ENCODE results near the gene LIMA1.
"Not testable (repeated sequence)": the region's sequence is repeated elsewhere in the genome, so short reads cannot be mapped to it uniquely, and the experiment has no call there.

The LIMA1 gene

DNA sequence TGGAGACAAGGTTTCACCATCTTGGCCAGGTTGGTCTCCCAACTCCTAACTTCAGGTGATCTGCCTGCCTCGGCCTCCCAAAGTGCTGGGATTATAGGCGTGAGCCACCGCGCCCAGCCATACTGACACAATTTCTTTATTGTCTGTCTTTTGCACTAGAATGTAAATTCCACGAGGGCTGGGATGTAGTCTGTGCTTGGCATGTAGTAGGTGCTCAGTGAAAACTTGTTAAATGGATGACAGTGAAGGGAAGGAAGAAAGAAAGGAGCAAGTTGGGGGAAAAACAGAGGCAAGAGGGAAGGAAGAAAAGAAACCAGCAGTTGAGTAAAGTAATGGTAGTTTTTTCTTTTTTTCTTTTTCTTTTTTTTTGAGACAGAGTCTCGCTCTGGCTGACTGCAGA, 53.1 kb downstream of the LIMA1 start:
- no peak for DNase-seq

DNA sequence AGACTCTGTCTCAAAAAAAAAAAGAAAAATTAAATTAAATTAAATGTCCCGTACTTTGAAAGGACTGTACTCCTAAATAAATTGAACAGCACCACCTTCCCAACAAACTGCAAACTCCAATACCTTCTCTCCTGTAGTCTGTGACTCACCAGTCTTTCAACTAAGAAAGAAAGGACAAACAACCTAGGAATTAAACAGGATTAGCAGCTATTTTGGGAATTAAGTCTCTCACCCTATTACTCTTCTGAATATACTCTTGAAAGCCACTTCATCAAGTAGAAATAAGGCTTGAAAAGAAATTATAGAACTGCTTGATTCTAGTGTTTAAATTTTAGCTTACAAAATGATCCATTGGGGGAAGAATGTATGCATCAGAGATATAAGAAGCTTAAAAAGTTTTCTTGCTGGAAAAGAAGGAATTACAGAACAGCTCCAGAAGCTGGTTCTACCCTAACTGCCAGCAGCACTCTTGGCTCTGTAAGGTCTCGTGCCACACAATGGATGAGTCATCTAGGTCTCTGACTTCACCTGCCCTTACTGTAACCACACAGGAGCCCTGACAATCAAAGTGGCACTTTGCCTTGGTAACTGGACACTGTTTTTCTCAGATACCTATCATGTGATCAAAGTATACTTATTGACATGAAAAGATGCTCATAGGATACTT, 59.2 kb downstream of the LIMA1 start:
- in situ Hi-C loops (cut with HindIII; ENCODE audit: low pct_ligation_motif_present, low pct_unique_long_range_greater_than_20kb, low sequenced_read_pairs), result no loop called here
- peak; percentile 63 for DNase-seq

More for the DNA sequence above, 53.1 kb downstream of the LIMA1 start:
- in situ Hi-C loops (cut with HindIII; ENCODE audit: low pct_ligation_motif_present, low pct_unique_long_range_greater_than_20kb, low sequenced_read_pairs), result no loop called here

DNA sequence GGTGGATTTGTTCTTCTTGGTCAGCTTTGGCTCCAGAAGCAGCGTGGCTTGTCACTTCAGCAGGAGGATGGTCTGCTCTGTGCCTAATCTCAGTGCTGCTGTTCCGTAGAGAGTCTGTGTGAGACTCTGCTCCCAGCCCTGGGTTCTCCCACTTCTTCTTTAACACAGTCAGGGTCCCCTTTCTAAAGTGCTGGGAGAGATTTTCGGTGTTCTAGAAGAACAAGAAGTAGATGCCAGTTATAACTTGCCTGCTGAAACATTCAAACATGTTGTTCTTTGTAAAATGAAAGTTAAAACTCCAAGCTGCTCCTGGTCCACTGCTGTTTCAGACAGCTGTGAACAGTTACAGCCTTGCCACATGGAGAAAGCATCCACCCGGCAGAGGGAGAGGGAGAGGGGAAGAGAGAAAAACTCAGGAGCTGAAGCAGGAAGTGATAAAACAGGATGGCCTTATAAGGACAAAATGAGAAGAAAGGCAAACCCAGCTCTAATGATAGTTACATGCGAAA, 61.0 kb downstream of the LIMA1 start:
- DNase-seq, result peak; percentile 66
- in situ Hi-C loops (cut with HindIII; ENCODE audit: low pct_ligation_motif_present, low pct_unique_long_range_greater_than_20kb, low sequenced_read_pairs), result no loop called here

DNA sequence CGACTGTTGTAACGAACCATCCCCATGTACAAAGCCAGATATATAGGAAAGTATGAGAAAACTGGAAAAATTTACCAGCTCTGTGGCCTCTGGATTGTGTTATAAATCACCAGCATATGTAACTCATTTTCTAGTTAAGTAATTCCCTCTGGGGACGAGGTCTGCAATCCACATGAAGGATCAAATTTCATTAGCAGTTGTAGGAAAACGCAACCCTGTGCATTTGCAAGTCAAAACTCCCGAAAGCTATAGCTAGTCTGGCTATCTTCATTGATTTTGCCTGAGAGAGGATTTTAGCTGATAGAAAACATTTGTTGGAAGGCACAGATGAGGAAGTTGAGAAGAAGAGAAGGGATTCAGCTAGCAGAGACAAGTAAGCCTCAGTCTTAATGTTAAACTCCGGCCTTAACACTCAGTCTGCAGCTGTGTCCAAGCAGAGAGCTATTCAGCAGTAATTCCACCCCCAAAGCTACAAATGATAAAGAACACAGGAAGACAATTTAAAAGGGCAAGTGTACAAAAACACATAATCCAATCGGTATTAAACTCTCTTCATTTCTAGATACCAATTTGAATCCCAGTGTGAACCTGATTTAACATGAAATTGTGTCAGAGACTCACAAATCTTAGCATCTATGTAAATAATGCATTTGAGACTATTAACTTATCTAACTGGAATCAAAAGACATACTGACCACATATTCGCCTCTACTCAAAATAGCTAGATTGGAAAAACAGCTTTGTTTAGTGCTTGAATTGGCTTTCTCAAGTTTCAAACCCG, 61.9 kb downstream of the LIMA1 start:
- in situ Hi-C loops (cut with HindIII; ENCODE audit: low pct_ligation_motif_present, low pct_unique_long_range_greater_than_20kb, low sequenced_read_pairs), result no loop called here
- no peak for DNase-seq

DNA sequence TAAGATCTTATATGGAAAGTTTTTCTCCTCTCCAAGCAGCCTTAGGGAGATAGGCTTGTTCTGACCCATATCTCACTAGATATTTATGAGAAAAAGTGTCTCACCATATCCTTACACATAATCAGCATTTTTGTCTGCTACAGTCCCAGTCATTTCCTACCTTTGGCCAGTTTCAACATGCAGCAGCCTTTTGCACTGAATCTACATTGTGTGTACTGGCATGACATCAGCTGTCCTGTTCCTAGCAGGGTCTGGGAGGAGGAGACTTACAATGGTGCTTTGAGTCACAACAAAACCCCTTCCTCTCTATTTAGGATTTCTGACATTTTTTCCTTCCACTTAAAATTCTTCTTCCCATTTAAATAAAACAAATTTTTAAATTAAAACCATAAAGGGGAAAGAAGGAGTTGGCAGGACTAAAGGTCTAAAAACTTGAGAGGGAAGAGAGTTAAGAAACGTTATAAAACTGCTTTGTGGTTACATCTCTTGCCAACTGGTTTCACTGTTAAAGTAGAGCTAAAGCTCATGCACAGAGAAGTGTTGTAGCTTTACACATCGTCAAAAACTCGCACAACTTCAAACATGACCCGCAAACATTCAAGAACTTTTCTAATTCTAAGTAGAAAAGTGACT, 62.8 kb downstream of the LIMA1 start:
- no peak for DNase-seq
- in situ Hi-C loops (cut with HindIII; ENCODE audit: low pct_ligation_motif_present, low pct_unique_long_range_greater_than_20kb, low sequenced_read_pairs), result no loop called here

DNA sequence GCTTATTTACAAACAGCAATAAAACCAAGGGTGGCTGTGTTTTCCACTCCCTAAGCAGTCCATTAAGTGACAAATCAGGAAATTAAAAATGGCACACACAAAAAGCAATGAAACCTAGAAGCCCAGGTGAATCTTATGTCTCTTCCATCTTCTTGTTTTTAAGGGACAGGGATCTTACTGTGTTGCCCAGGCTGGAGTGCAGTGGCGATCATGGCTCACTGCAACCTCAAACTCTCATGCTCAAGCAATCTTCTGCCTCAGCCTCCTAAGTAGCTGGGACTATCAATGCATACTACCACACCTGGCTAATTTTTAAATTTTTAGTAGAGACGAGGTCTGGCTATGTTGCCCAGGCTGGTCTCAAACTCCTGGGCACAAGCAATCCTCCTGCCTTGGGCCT, 63.8 kb downstream of the LIMA1 start:
- in situ Hi-C loops (cut with HindIII; ENCODE audit: low pct_ligation_motif_present, low pct_unique_long_range_greater_than_20kb, low sequenced_read_pairs), result no loop called here
- no peak for DNase-seq

DNA sequence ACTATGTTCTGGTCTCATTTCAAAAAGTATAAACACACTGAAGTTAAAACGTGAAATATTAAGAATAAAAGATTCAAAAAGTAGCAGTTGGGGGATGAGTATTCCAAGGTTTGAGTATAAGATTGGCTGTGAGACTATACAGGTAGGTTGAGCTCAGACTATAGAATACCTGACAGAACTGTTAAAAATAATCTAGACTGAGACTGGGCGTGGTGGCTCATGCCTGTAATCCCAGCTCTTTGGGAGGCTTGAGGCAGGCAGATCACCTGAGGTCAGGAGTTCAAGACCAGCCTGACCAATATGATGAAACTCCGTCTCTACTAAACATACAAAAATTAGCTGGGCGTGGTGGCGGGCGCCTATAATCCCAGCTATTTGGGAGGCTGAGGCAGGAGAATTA, 64.3 kb downstream of the LIMA1 start:
- DNase-seq; in situ Hi-C loops (cut with HindIII; ENCODE audit: low pct_ligation_motif_present, low pct_unique_long_range_greater_than_20kb, low sequenced_read_pairs): not testable (repeated sequence)

DNA sequence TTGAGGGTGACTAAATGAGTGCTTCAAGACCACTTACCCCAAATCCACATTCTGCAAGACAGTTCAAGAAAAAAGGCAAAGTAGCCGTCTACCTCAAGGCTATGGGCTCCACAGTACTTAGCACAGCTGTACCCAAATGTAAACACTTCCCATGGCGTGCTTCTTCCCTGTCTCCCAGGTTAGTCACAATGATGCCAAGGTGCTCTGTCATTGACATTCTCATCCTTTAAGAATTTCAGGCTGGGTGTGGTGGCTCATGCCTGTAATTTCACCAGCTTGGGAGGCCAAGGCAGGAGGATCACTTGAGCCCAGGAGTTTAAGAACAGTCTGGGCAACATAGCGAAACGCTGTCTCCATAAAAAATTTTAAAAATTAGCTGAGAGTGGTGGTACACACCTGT, 64.9 kb downstream of the LIMA1 start:
- DNase-seq, result no peak
- in situ Hi-C loops (cut with HindIII; ENCODE audit: low pct_ligation_motif_present, low pct_unique_long_range_greater_than_20kb, low sequenced_read_pairs), result no loop called here

DNA sequence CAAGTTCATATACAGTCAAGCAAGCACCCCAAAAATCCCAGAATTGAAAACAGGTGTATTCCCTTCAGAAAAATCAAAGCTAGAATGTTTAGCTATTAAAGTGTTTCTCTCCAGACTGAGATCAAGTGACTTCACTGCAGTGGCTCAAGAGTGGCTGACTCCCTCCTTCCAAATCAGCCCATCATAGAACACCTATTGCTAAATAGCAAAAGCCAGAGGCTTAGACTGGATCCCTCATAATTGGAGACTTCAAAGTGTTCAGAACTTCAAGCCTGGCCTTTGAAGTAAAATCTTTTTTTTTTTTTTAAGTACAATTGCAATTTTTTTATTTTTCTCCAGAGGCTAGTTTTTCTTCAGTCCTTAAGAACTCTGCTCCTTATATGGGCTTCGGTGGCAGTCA, 66.1 kb downstream of the LIMA1 start:
- DNase-seq, result no peak
- in situ Hi-C loops (cut with HindIII; ENCODE audit: low pct_ligation_motif_present, low pct_unique_long_range_greater_than_20kb, low sequenced_read_pairs), result no loop called here

DNA sequence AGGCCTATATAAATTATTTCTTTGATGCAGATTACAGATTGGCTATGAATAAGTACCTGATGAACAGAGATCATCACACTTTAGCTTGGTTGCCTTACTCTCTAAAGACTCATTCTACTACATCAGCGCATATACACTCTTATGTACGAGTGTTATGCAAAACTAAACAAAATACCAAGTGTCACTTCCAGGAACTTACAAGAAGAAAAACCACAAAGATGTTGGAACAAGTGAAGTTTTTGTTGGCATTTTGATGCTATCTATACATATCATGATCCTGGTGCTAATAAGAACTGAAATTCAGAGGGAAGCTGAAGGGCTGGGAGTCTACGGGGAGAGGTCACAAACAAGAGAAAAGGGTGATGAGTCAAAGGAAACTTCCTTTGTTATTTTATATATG, 68.3 kb downstream of the LIMA1 start:
- in situ Hi-C loops (cut with HindIII; ENCODE audit: low pct_ligation_motif_present, low pct_unique_long_range_greater_than_20kb, low sequenced_read_pairs), result no loop called here

DNA sequence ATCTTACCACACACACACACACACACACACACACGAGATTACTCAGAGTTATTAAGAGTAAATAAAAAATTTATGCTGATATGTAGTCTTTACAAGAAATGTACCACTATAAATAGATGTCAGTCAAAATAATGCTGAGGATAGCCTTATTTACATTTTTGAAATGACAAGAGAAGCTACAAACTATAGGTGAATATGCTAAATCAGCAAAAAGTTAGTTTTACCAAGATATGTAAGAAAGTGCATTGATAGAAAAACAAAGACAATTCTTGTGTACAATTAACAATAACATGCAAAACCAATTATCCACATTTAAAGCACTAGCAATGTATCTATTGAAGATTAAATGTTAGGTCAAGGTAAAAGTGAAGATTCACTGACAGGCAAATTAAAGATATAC, 69.3 kb downstream of the LIMA1 start:
- in situ Hi-C loops (cut with HindIII; ENCODE audit: low pct_ligation_motif_present, low pct_unique_long_range_greater_than_20kb, low sequenced_read_pairs), result no loop called here
- no peak for DNase-seq

More for the DNA sequence above, 68.3 kb downstream of the LIMA1 start:
- DNase-seq, result no peak

DNA sequence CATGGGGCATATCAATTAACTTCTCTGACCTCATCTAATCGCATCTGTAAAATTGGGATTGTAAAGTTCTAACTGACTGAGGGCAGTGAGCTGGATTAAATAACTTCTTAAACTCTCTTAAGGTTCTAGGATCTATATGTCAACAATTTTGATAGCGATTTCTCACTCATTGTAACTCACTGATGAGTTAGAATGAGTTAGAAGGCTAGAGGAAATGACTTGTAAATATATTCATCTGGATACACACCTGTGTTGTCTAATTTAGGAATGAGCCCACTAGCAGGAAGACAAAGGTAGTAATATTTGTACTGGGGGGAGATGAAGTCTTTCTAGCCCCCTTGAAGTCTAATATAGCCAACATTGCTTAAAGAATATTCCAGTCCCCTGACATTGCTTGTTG, 69.9 kb downstream of the LIMA1 start:
- in situ Hi-C loops (cut with HindIII; ENCODE audit: low pct_ligation_motif_present, low pct_unique_long_range_greater_than_20kb, low sequenced_read_pairs), result no loop called here
- no peak for DNase-seq

DNA sequence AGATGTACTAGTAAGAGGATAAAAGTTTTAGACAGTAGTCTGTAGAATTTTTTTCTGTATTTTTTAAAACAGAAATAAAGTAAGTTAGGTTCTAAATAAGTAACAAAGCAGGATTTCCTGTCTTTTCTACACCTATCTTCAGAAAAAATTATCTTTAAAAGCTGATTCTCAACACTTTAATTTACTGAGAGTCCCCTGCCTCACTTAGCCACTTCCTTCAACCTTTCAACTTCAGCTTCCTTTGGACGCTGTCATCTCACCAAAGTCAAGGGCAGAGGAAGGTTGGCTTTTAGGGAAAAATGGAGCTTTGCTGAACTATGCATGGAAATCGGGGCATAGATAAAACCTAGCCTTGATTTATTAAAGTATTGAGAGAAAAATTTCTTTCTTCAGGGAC, 71.3 kb downstream of the LIMA1 start:
- in situ Hi-C loops (cut with HindIII; ENCODE audit: low pct_ligation_motif_present, low pct_unique_long_range_greater_than_20kb, low sequenced_read_pairs), result no loop called here
- no peak for DNase-seq

DNA sequence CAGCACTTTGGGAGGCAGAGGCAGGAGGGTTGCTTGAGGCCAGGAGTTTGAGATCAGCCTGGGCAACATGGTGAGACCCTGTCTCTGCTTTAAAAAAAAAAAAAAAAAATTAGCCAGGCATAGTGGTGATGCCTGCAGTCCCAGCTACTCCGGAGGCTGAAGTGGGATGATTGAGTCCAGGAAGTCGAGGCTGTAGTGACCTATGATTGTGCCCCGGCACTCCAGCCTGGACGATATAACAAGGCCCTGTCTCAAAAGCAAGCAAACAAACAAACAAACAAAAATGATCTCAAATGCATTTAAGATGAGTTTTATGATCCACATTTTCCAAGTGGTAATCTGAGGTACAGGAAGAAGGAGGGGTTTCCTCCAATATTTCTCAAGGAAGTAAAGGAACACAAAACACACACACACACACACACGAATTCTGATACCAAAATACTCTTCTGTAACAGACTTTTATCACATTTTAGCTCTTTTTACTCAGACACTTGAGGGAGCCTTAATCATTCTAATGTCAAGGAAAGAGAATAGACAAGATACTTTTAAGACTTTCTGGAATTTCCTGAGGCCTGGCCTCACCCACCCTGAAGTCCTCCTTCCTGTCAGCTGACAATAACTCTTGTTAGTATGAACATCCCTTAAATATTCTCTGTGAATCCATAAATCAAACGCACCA, 71.8 kb downstream of the LIMA1 start:
- in situ Hi-C loops (cut with HindIII; ENCODE audit: low pct_ligation_motif_present, low pct_unique_long_range_greater_than_20kb, low sequenced_read_pairs), result no loop called here
- no peak for DNase-seq

DNA sequence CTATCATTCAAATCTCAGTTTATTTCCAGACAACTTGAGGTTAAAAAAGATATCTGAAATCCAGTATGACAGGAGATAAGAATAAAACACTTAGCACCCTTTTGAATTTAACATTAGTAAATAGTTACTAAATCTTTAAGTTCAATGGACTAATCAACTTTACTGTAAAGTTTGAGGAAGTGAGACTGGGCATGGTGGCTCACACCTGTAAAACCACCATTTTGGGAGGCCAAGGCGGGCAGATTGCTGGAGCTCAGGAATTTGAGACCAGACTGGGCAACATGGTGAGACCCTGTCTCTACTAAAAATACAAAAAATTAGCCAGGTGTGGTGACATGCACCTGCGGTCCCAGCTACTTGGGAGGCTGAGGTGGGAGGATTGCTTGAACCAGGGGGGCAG, 75.9 kb downstream of the LIMA1 start:
- in situ Hi-C loops (cut with HindIII; ENCODE audit: low pct_ligation_motif_present, low pct_unique_long_range_greater_than_20kb, low sequenced_read_pairs), result no loop called here
- DNase-seq, result no peak

DNA sequence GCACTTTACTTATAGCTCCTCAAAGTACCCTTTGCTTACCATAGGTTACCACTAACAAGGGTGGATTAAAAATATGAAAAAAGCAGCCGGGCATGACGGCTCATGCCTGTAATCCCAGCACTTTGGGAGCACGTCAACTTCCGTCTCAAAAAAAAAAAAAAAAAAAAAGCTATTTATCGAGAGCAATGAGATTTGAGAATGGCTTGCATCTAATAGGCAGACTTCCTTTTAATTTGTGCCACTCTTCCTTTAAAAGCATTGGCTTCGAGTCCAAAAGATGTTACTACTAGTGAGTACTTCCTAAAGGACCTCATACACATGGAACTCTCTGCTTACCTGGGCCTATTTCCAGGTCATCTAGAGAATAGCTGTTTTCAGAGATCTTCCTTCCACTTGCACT, 77.7 kb downstream of the LIMA1 start:
- in situ Hi-C loops (cut with HindIII; ENCODE audit: low pct_ligation_motif_present, low pct_unique_long_range_greater_than_20kb, low sequenced_read_pairs), result no loop called here
- DNase-seq, result no peak

DNA sequence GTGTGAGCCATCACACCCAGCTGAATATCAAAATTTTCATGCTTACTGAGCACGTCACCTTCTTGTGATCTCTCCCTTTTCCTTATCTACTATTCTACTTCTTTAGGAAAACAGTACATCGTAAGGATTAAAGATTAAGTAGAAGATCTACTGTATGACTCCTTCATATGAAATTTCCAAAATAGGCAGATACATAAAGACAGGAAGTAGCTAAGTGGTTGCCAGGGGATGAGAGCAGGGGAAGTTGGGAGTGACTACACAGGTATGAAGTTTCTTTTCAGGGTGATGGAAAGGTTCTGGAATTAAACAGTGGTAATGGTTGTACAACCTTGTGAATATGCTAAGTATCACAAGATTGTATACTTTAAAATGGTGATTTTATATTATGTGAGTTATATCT, 79.6 kb downstream of the LIMA1 start:
- DNase-seq, result no peak
- in situ Hi-C loops (cut with HindIII; ENCODE audit: low pct_ligation_motif_present, low pct_unique_long_range_greater_than_20kb, low sequenced_read_pairs), result no loop called here

DNA sequence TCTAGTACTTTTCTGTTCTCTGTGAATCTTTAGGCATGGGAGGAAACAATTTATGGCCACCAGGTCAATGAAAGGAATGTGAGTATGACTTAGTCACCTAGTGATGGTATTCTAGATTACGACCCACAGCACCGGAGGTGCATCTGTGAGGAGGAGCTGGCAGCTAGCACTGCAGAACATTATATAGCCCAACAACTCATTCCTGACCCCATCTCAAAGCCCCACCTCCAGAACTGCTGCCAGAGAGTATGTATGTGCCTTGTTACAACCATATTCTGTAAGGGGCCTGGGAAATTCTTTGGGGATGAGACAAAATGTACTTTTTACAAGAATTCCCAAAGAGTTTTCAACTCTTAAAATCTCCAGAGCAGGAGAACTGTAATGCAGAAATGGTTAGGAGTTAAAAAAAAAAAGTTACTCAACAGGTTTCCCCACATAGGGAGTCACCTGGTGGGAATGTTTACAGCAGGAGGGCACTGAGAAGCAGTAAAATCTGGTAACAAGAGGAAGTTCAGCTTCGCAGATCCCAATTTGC, 81.3 kb downstream of the LIMA1 start:
- peak; percentile 50 for DNase-seq

More for the DNA sequence above, 81.3 kb downstream of the LIMA1 start:
- in situ Hi-C loops (cut with HindIII; ENCODE audit: low pct_ligation_motif_present, low pct_unique_long_range_greater_than_20kb, low sequenced_read_pairs), result no loop called here

Data from ACHN (cell line).